IPS-11a (cell line): ENCODE results near the gene GNA12.

ENCODE experiments used
- H3K4me3 ChIP-seq: one replicate; pipeline ENCODE4 v1.5.1; 2013; ENCODE audit warnings: low read depth, low read length, control low read depth

The GNA12 gene

GRCh38 chr7:2819161-2819953 is 24.8 kb downstream of the GNA12 start:
- H3K4me3 ChIP-seq, result no peak overlapping the region

GRCh38 chr7:2818653-2819052 is 25.5 kb downstream of the GNA12 start:
- no peak overlapping the region for H3K4me3 ChIP-seq

- no peak overlapping the region for H3K4me3 ChIP-seq
Measured at GRCh38 chr7:2818121-2818520, 26.0 kb downstream of the GNA12 start.

- H3K4me3 ChIP-seq, result no peak overlapping the region
Measured at GRCh38 chr7:2817456-2817855, 26.7 kb downstream of the GNA12 start.

GRCh38 chr7:2815875-2816245 is 28.2 kb downstream of the GNA12 start:
- H3K4me3 ChIP-seq, result no peak overlapping the region

- H3K4me3 ChIP-seq, result no peak overlapping the region
Measured at GRCh38 chr7:2814946-2815874, 28.9 kb downstream of the GNA12 start.

- no peak overlapping the region for H3K4me3 ChIP-seq
Measured at GRCh38 chr7:2814186-2814945, 29.7 kb downstream of the GNA12 start.

GRCh38 chr7:2813350-2814185 is 30.5 kb downstream of the GNA12 start:
- no peak overlapping the region for H3K4me3 ChIP-seq

- no peak overlapping the region for H3K4me3 ChIP-seq
Measured at GRCh38 chr7:2812831-2813230, 31.3 kb downstream of the GNA12 start.

- no peak overlapping the region for H3K4me3 ChIP-seq
Measured at GRCh38 chr7:2812114-2812487, 32.0 kb downstream of the GNA12 start.

GRCh38 chr7:2811476-2812113 is 32.5 kb downstream of the GNA12 start:
- no peak overlapping the region for H3K4me3 ChIP-seq

GRCh38 chr7:2810682-2811415 is 33.3 kb downstream of the GNA12 start:
- H3K4me3 ChIP-seq, result no peak overlapping the region

GRCh38 chr7:2809903-2810625 is 34.0 kb downstream of the GNA12 start:
- H3K4me3 ChIP-seq, result no peak overlapping the region

GRCh38 chr7:2808891-2809665 is 35.0 kb downstream of the GNA12 start:
- no peak overlapping the region for H3K4me3 ChIP-seq

GRCh38 chr7:2807845-2808772 is 36.0 kb downstream of the GNA12 start:
- no peak overlapping the region for H3K4me3 ChIP-seq

- H3K4me3 ChIP-seq, result no peak overlapping the region
Measured at GRCh38 chr7:2807460-2807844, 36.7 kb downstream of the GNA12 start.

- H3K4me3 ChIP-seq, result no peak overlapping the region
Measured at GRCh38 chr7:2806571-2806970, 37.5 kb downstream of the GNA12 start.
